NT2/D1 (cell line): ENCODE measurements around the gene RAB8B.

Experiments used
- SUZ12 ChIP-seq: IDR thresholded peaks from 2 replicates; pipeline ENCODE4 v1.6.1; 2011; ENCODE audit not compliant: insufficient read length, insufficient read depth; ENCODE audit errors: extremely low read depth
- ZNF274 ChIP-seq: IDR thresholded peaks from 2 replicates; pipeline ENCODE4 v1.6.1; 2011; ENCODE audit warnings: mild to moderate bottlenecking, low read depth, low read length

GRCh38 chr15:63146684-63147083 lies 42.7 kb upstream of the RAB8B start:
- TF ChIP-seq ZNF274 (no peak), SUZ12 (no peak)
